Astrocyte (in vitro differentiated cells and primary cell): ENCODE results near the gene RALGAPB. TPM values are rescaled to one million over a fixed set of nuclear protein-coding genes. Genes with fewer than 3 reads are reported as not detected.
"Not testable (repeated sequence)": the region's sequence is repeated elsewhere in the genome, so short reads cannot be mapped to it uniquely, and the experiment has no call there.

Experiments
- DNase-seq: peaks from one replicate; pipeline ENCODE4 v3.0.0-alpha.2; 2010; ENCODE audit warnings: low read depth
- FAIRE-seq: peaks from 2 replicates; lab custom pipeline; 2011; peaks lifted over from hg19 to GRCh38; lab: Jason Lieb, UNC
- H2AFZ ChIP-seq: 2 replicates; pipeline ENCODE4 v1.6.0; 2012; ENCODE audit warnings: low read depth, low read length, inconsistent platforms
- H3K27ac ChIP-seq: 2 replicates; pipeline ENCODE4 v1.5.1; 2011; ENCODE audit warnings: low read depth, low read length, inconsistent platforms
- H3K27me3 ChIP-seq: 2 replicates; pipeline ENCODE4 v1.6.0; 2011; ENCODE audit warnings: low read length, inconsistent platforms; ENCODE audit not compliant: insufficient read depth
- H3K36me3 ChIP-seq: 2 replicates; pipeline ENCODE4 v1.5.1; 2011; ENCODE audit warnings: low read length, inconsistent platforms; ENCODE audit not compliant: insufficient read depth
- H3K4me1 ChIP-seq: 2 replicates; pipeline ENCODE4 v1.5.1; 2011; ENCODE audit warnings: low read length, inconsistent platforms; ENCODE audit not compliant: insufficient read depth
- H3K4me2 ChIP-seq: 2 replicates; pipeline ENCODE4 v1.6.0; 2012; ENCODE audit warnings: low read length, inconsistent platforms
- H3K4me3 ChIP-seq: 2 replicates; pipeline ENCODE4 v1.5.1; 2011; ENCODE audit warnings: low read depth, mild to moderate bottlenecking, low read length, inconsistent platforms; ENCODE audit not compliant: insufficient read depth
- H3K79me2 ChIP-seq: 2 replicates; pipeline ENCODE4 v1.6.0; 2012; ENCODE audit warnings: mild to moderate bottlenecking, low read length, inconsistent platforms; ENCODE audit not compliant: insufficient read depth
- H3K9ac ChIP-seq: 2 replicates; pipeline ENCODE4 v1.6.0; 2012; ENCODE audit warnings: mild to moderate bottlenecking, low read length, inconsistent platforms
- H3K9me3 ChIP-seq: 2 replicates; pipeline ENCODE4 v1.5.1; 2012; ENCODE audit warnings: low read depth, mild to moderate bottlenecking, low read length, inconsistent platforms; ENCODE audit not compliant: insufficient read depth
- H4K20me1 ChIP-seq: 2 replicates; pipeline ENCODE4 v1.6.0; 2012; ENCODE audit warnings: low read length, inconsistent platforms; ENCODE audit not compliant: insufficient read depth
- H3K27ac Mint-ChIP-seq: one replicate; pipeline ENCODE4 v1.8.0; 2021; ENCODE audit warnings: mild to moderate bottlenecking, mixed read lengths; ENCODE audit not compliant: unreplicated experiment
- H3K27me3 Mint-ChIP-seq: one replicate; pipeline ENCODE4 v1.8.0; 2021; ENCODE audit warnings: low read depth, mixed read lengths; ENCODE audit not compliant: unreplicated experiment
- H3K36me3 Mint-ChIP-seq: one replicate; pipeline ENCODE4 v1.8.0; 2021; ENCODE audit warnings: low read depth, mixed read lengths; ENCODE audit not compliant: unreplicated experiment
- H3K4me1 Mint-ChIP-seq: one replicate; pipeline ENCODE4 v1.8.0; 2021; ENCODE audit warnings: low read depth, mixed read lengths; ENCODE audit not compliant: unreplicated experiment
- H3K4me3 Mint-ChIP-seq: one replicate; pipeline ENCODE4 v1.8.0; 2021; ENCODE audit warnings: mild to moderate bottlenecking, moderate library complexity, mixed read lengths; ENCODE audit not compliant: unreplicated experiment
- H3K9me3 Mint-ChIP-seq: one replicate; pipeline ENCODE4 v1.8.0; 2021; ENCODE audit warnings: mild to moderate bottlenecking, mixed read lengths; ENCODE audit not compliant: unreplicated experiment
- CTCF ChIP-seq: IDR thresholded peaks from 2 replicates; pipeline ENCODE4 v1.5.1; 2011; ENCODE audit warnings: low read depth, mild to moderate bottlenecking, inconsistent platforms, low read length, moderate library complexity; ENCODE audit not compliant: insufficient read depth
- EZH2 ChIP-seq: IDR thresholded peaks from 2 replicates; pipeline ENCODE4 v1.6.1; 2012; ENCODE audit warnings: mild to moderate bottlenecking, low read length, inconsistent platforms; ENCODE audit not compliant: insufficient read depth
- total RNA-seq: library from RNA; stranded (reverse); gene quantifications from 2 replicates; pipeline ENCODE4 v1.2.1, GENCODE V29; 2021

Gene RALGAPB
- total RNA-seq, 1 donor from 2014 or later: 40.2 TPM

DNA sequence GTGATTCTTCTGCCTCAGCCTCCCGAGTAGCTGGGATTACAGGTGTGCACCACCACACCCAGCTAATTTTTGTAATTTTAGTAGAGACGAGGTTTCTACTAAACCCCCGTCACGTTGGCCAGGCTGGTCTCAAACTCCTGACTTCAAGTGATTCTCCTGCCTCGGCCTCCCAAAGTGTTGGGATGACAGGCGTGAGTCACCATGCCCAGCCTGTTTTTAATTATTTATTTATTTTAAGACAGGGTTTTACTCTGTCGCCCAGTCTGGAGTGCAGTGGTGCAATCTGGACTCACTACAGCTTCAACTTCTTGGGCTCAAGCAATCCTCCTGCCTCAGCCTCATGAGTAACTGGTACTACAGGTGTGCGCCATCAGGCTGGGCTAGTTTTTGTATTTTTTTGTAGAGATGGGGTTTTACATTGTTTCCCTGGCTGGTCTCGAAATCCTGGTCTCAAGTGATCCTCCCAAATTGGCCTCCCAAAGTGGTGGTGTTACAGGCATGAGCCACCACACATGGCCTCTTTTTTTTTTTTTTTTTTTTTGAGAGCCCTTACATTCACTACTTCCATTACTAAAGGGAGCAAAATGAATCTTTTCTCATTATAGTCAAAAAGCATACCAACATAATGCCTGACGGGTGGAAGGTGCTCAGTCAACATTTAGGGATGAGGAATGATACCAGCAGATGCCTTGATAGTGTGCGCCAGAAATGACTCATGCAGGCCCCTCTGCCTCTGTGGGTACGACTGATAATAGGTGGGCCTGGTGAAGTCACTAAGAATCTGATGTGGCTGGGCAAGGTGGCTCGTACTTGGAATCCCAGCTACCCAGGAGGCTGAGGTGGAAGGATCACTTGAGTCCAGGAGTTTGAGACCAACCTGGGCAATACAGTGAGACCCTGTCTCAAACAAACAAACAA, 17.8 kb upstream of the RALGAPB start:
- Mint-ChIP-seq H3K36me3 (peaks cover 13% of the 10 kb centered on the region), H3K4me1 (peaks cover 24% of the 10 kb centered on the region), H3K9me3 (no peaks in the 10 kb centered on the region), H3K27me3 (no peaks in the 10 kb centered on the region), H3K4me3 (no peak overlapping the region), H3K27ac (no peak overlapping the region)
- H4K20me1 ChIP-seq: no peaks in the 10 kb centered on the region
- no peaks in the 10 kb centered on the region for H3K36me3 ChIP-seq
- H3K79me2 ChIP-seq: no peaks in the 10 kb centered on the region
- no peak overlapping the region for H3K9ac ChIP-seq
- no peak overlapping the region for H3K27ac ChIP-seq
- FAIRE-seq: no peak
- H2AFZ ChIP-seq: no peak overlapping the region
- H3K9me3 ChIP-seq: no peaks in the 10 kb centered on the region
- H3K4me1 ChIP-seq: peaks cover 35% of the 10 kb centered on the region
- no peaks in the 10 kb centered on the region for H3K27me3 ChIP-seq
- DNase-seq: no peak
- no peak overlapping the region for H3K4me3 ChIP-seq
- no peak for TF ChIP-seq CTCF
- TF ChIP-seq EZH2: no peak
- H3K4me2 ChIP-seq: no peak overlapping the region

- Histone ChIP-seq H3K27ac (no peak overlapping the region), H3K4me3 (no peak overlapping the region), H3K9me3 (no peaks in the 10 kb centered on the region), H4K20me1 (no peaks in the 10 kb centered on the region), H3K4me1 (peaks cover 14% of the 10 kb centered on the region), H2AFZ (no peak overlapping the region), H3K9ac (no peak overlapping the region), H3K27me3 (no peaks in the 10 kb centered on the region), H3K4me2 (no peak overlapping the region), H3K79me2 (no peaks in the 10 kb centered on the region), H3K36me3 (no peaks in the 10 kb centered on the region)
- FAIRE-seq: no peak
- no peak for TF ChIP-seq CTCF
- TF ChIP-seq EZH2: no peak
- Mint-ChIP-seq H3K27me3 (no peaks in the 10 kb centered on the region), H3K27ac (no peak overlapping the region), H3K4me3 (no peak overlapping the region), H3K9me3 (no peaks in the 10 kb centered on the region), H3K4me1 (peaks cover 7% of the 10 kb centered on the region), H3K36me3 (no peaks in the 10 kb centered on the region)
- DNase-seq: no peak
These were observed 14.3 kb upstream of the RALGAPB start for GRCh38 chr20:38458314-38458713.

- peak; percentile 81 for DNase-seq
- Mint-ChIP-seq H3K4me1 (peaks cover 7% of the 10 kb centered on the region), H3K36me3 (no peaks in the 10 kb centered on the region), H3K27ac (peak overlapping the region; percentile 2), H3K4me3 (no peak overlapping the region), H3K27me3 (no peaks in the 10 kb centered on the region), H3K9me3 (no peaks in the 10 kb centered on the region)
- TF ChIP-seq EZH2 (no peak), CTCF (no peak)
- Histone ChIP-seq H3K79me2 (no peaks in the 10 kb centered on the region), H3K4me2 (peak overlapping the region; percentile 63), H3K9me3 (no peaks in the 10 kb centered on the region), H3K4me1 (peaks cover 9% of the 10 kb centered on the region), H3K27ac (no peak overlapping the region), H3K9ac (no peak overlapping the region), H3K4me3 (no peak overlapping the region), H3K36me3 (no peaks in the 10 kb centered on the region), H3K27me3 (no peaks in the 10 kb centered on the region), H4K20me1 (no peaks in the 10 kb centered on the region), H2AFZ (no peak overlapping the region)
- FAIRE-seq: no peak
These were observed 12.5 kb upstream of the RALGAPB start for GRCh38 chr20:38460040-38460623.

DNA sequence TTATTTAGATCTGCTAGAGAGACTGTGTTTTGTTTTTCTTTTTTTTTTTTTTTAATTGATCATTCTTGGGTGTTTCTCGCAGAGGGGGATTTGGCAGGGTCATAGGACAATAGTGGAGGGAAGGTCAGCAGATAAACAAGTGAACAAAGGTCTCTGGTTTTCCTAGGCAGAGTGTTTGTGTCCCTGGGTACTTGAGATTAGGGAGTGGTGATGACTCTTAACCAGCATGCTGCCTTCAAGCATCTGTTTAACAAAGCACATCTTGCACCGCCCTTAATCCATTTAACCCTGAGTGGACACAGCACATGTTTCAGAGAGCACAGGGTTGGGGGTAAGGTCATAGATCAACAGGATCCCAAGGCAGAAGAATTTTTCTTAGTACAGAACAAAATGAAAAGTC, 12.0 kb upstream of the RALGAPB start:
- not testable (repeated sequence) for FAIRE-seq, H3K79me2 ChIP-seq, H2AFZ ChIP-seq, H3K4me3 ChIP-seq, H3K4me3 Mint-ChIP-seq, H3K4me1 ChIP-seq, H3K36me3 Mint-ChIP-seq, H3K27me3 ChIP-seq, H3K27ac ChIP-seq, H3K9me3 ChIP-seq, DNase-seq, H3K4me1 Mint-ChIP-seq, H3K36me3 ChIP-seq, H3K27me3 Mint-ChIP-seq, H3K9me3 Mint-ChIP-seq, H4K20me1 ChIP-seq, H3K9ac ChIP-seq
- H3K27ac Mint-ChIP-seq: peak overlapping the region; percentile 2
- peak overlapping the region; percentile 63 for H3K4me2 ChIP-seq
